ENCODE results near the gene GPR183. TPM values are rescaled to one million over a fixed set of nuclear protein-coding genes. Genes with fewer than 3 reads are reported as not detected.

The GPR183 gene
- total RNA-seq, 1 donor from 2014 or later: 0.71 TPM

DNA sequence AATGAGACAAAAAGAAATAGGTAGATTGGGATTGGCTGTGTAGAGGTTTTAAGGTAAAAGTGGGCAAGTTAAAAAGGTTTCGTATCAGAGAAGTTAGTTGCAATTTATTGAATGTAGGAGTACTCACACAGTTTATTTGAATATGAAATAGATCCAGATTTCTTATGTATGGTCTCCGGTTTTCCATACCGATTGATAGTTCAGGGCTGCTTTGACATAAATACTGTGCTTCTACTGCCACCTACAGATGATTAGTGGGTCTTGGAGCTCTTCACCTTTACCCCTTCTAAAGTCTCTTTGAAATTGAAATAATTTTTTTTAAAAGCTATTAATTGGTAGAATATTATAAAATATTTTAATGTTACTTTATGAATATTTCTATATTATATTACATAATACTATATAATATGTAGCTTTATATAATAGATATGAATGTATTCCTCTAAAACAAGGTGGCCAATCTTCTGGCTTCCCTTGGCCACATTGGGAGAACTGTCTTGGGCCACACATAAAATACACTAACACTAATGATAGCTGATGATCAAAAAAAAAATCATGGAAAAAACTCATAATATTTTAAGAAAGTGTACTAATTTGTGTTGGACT, 41.3 kb downstream of the GPR183 start:
- no peak for DNase-seq (ENCODE audit: low read depth)
- no peaks in the 10 kb centered on the region for H3K36me3 ChIP-seq (ENCODE audit: control insufficient read depth, insufficient read depth, low read length)
- no peaks in the 10 kb centered on the region for H3K27me3 ChIP-seq (ENCODE audit: control insufficient read depth, insufficient read depth, low read length)
- TF ChIP-seq, protein P1, sequence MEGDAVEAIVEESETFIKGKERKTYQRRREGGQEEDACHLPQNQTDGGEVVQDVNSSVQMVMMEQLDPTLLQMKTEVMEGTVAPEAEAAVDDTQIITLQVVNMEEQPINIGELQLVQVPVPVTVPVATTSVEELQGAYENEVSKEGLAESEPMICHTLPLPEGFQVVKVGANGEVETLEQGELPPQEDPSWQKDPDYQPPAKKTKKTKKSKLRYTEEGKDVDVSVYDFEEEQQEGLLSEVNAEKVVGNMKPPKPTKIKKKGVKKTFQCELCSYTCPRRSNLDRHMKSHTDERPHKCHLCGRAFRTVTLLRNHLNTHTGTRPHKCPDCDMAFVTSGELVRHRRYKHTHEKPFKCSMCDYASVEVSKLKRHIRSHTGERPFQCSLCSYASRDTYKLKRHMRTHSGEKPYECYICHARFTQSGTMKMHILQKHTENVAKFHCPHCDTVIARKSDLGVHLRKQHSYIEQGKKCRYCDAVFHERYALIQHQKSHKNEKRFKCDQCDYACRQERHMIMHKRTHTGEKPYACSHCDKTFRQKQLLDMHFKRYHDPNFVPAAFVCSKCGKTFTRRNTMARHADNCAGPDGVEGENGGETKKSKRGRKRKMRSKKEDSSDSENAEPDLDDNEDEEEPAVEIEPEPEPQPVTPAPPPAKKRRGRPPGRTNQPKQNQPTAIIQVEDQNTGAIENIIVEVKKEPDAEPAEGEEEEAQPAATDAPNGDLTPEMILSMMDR (IDR thresholded peaks at IDR 0.05; ENCODE audit: insufficient read depth, low read length, poor library complexity, severe bottlenecking): peak; percentile 61
- no peak overlapping the region for H3K4me3 ChIP-seq (ENCODE audit: low read depth, low read length)

DNA sequence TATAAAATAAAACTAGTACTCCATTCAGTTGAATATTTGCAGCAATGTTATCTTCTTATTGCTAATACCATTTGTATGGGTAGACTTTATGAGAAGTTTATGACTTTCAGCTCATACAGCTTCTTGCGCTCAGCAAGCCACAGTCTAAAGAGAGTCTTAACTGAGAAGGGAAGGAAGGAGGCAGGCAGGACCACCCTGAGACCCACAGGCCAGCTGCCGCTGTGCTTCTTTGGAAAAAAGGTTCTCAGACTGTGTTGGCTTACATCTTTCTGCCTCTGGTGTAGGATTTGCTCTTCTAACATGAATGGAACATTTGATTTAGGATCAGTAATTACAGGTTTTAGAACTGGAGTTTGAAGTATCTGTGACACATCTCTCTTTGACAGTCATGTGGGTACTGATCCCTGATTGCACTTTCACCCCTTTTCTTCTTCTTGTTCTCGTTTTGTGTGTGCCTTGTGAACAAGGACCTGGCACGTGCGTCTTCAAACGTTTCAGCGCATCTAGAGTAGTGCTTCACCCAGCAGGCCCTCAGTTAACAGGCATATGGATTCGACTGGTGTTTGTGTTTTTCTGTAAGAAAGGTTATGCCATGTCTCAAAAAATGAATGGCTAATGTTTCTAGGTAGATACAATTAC, 41.9 kb downstream of the GPR183 start:
- H3K36me3 ChIP-seq (ENCODE audit: control insufficient read depth, insufficient read depth, low read length): no peaks in the 10 kb centered on the region
- no peak overlapping the region for H3K4me3 ChIP-seq (ENCODE audit: low read depth, low read length)
- TF ChIP-seq, protein P1 (IDR thresholded peaks at IDR 0.05; ENCODE audit: insufficient read depth, low read length, poor library complexity, severe bottlenecking): no peak
- H3K27me3 ChIP-seq (ENCODE audit: control insufficient read depth, insufficient read depth, low read length): no peaks in the 10 kb centered on the region
- DNase-seq (ENCODE audit: low read depth): no peak

DNA sequence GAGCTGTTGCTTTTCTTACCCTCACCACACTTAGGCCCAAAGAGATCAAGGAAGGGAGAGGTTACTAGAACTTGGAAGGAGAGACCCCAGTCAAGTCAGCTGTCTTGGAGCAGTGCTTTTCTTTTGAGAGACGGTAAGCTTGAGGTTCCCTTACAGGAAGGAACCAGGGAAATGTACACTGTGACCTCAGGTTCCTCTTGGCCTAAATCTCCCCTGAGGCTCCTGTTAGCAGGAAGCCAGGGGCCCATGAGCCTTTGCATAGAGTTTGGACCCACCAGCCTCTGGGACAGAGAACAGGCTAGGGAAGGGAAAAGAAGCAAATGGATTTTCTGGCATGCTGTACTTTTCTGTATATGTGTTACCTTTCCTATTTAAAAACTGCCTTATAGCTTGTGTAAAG, 43.1 kb downstream of the GPR183 start:
- Histone ChIP-seq H3K4me3 (ENCODE audit: low read depth, low read length) (no peak overlapping the region), H3K27me3 (ENCODE audit: control insufficient read depth, insufficient read depth, low read length) (no peaks in the 10 kb centered on the region), H3K36me3 (ENCODE audit: control insufficient read depth, insufficient read depth, low read length) (no peaks in the 10 kb centered on the region)
- no peak for DNase-seq (ENCODE audit: low read depth)
- TF ChIP-seq, protein P1 (IDR thresholded peaks at IDR 0.05; ENCODE audit: insufficient read depth, low read length, poor library complexity, severe bottlenecking): no peak

DNA sequence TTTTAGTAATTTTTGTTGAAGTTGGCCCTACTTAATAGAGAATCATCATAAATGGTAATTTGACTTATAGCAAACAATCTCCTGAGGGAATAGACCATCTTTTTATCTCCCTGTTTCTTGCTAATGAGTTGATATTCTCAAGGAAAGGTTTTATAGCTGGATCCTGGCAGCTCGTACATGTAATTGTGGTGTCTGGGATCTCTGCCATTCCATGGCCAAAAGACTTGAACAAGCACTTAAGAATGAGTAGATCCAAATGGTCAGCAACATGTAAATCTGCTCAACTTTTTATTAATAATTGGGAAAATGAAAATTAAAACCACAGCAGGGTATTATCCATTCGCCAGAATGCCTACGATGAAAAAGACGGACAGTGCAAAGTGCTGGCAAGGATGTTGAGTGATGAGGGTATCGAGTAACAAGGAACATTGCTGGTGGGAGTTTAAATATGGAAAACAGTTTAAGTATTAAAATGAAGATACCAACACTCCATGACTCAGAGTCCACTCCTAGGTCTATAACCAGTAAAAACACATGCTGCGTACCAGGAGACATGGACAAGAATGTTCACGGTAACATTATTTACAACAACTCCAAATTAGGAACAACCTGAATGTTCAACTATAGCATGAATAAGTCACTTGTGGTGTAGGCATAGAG, 43.9 kb downstream of the GPR183 start:
- Histone ChIP-seq H3K27me3 (ENCODE audit: control insufficient read depth, insufficient read depth, low read length) (no peaks in the 10 kb centered on the region), H3K4me3 (ENCODE audit: low read depth, low read length) (no peak overlapping the region), H3K36me3 (ENCODE audit: control insufficient read depth, insufficient read depth, low read length) (no peaks in the 10 kb centered on the region)
- DNase-seq (ENCODE audit: low read depth): no peak
- TF ChIP-seq, protein P1 (IDR thresholded peaks at IDR 0.05; ENCODE audit: insufficient read depth, low read length, poor library complexity, severe bottlenecking): no peak

DNA sequence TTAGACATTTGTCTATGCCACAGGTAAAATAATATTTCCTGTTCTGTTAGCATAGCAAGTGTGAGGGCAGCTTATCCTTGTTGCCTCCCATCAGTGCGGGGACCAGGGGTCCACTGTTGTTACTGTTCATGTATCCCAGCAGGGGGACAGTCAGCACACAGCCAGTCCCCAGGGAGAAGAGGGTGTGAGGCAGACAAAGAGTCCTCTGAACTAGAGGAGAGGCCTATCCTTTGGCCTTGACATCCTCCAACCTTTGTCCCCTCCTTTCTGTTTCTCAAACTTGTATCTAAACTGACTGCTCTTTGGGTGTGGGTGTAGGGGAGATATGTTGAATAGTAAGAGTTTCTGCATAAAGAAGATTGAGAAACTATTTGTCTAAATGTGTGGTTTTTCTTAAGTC, 46.1 kb downstream of the GPR183 start:
- TF ChIP-seq, protein P1 (IDR thresholded peaks at IDR 0.05; ENCODE audit: insufficient read depth, low read length, poor library complexity, severe bottlenecking): no peak
- DNase-seq (ENCODE audit: low read depth): no peak
- Histone ChIP-seq H3K4me3 (ENCODE audit: low read depth, low read length) (no peak overlapping the region), H3K27me3 (ENCODE audit: control insufficient read depth, insufficient read depth, low read length) (no peaks in the 10 kb centered on the region), H3K36me3 (ENCODE audit: control insufficient read depth, insufficient read depth, low read length) (no peaks in the 10 kb centered on the region)

Measured in kidney epithelial cell (primary cell).